Neural crest cell (in vitro differentiated cells): ENCODE results near the gene ALDH7A1. TPM values are rescaled to one million over a fixed set of nuclear protein-coding genes. Genes with fewer than 3 reads are reported as not detected.

Source experiments
- DNase-seq: peaks from one replicate; pipeline ENCODE4 v3.0.0; 2021; ENCODE audit warnings: low read depth, mixed read lengths, low spot score
- H3K27ac Mint-ChIP-seq: one replicate; pipeline ENCODE4 v1.8.0; 2021; ENCODE audit warnings: mild to moderate bottlenecking, mixed read lengths; ENCODE audit not compliant: unreplicated experiment
- H3K27me3 Mint-ChIP-seq: 2 replicates; pipeline ENCODE4 v1.8.0; 2021; ENCODE audit warnings: low read depth, mild to moderate bottlenecking, mixed read lengths
- H3K36me3 Mint-ChIP-seq: 2 replicates; pipeline ENCODE4 v1.8.0; 2021; ENCODE audit warnings: low read depth, mild to moderate bottlenecking, mixed read lengths
- H3K4me1 Mint-ChIP-seq: 2 replicates; pipeline ENCODE4 v1.8.0; 2021; ENCODE audit warnings: mixed read lengths
- H3K4me3 Mint-ChIP-seq: one replicate; pipeline ENCODE4 v1.8.0; 2021; ENCODE audit warnings: mild to moderate bottlenecking, mixed read lengths
- H3K9me3 Mint-ChIP-seq: 2 replicates; pipeline ENCODE4 v1.8.0; 2021; ENCODE audit warnings: mixed read lengths
- long read RNA-seq: library from polyadenylated mRNA; unstranded; transcript quantifications from one replicate; pipeline ENCODE4 v2.0.0, GENCODE V29; 2020
- total RNA-seq: library from RNA; stranded (reverse); gene quantifications from 2 replicates; pipeline ENCODE4 v1.2.1, GENCODE V29; 2021
- TF ChIP-seq, protein P1 (sequence below): fragments of 200-600 bp; sonication (generic); conservative IDR thresholded peaks from 2 replicates; pipeline ENCODE4 v1.5.0; 2021; ENCODE audit warnings: antibody characterized with exemption, mild to moderate bottlenecking

ALDH7A1 gene
- 169 TPM in 2 replicates for total RNA-seq
- long read RNA-seq, full-length matches to known transcripts, result 584 of 634 reads
- long read RNA-seq, partial matches to known transcripts, result 18 of 634 reads
- long read RNA-seq, other reads (novel, unspliced or antisense), result 32 of 634 reads

DNA sequence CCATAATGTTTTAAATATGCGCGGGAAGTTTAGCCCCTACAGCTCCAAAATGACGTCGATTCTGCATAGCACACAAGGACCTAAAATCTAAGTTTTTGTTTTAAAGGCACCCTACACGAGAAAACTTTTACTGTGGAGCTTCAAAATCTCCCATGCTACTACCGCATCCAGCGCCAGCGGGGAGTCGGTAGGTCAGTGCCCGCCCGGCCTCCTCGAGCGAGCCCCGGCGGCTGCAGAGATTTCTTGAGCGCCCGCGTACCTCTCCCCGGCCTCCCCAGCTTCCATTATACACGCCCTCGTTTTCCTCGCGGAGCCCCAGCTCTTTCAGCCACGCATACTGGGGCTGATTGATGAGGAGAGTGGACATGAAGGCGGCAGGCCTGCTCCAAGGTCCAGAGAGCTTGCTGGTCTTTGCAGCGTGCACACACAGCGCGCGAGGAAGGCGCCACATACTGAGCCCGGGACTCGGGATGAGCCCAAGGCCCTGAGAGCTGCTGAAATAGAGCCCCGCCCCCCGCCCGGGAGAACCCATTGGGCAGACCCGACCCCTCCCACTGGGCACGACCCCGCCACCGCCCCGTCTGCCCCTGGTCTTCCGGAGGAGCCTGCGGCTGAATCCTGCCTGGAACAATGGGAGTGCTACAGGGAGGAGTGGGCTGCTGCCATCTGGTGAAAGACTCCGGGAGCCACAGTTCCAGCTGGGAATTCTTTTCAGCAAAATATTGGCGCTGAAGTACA lies at the start of gene ALDH7A1:
Gene ALDH7A1, minus strand, starts transcription at position 472 of the 738 bp plus-strand sequence. Its CDS starts 21 bp downstream, at position 451.
- TF ChIP-seq, protein P1, sequence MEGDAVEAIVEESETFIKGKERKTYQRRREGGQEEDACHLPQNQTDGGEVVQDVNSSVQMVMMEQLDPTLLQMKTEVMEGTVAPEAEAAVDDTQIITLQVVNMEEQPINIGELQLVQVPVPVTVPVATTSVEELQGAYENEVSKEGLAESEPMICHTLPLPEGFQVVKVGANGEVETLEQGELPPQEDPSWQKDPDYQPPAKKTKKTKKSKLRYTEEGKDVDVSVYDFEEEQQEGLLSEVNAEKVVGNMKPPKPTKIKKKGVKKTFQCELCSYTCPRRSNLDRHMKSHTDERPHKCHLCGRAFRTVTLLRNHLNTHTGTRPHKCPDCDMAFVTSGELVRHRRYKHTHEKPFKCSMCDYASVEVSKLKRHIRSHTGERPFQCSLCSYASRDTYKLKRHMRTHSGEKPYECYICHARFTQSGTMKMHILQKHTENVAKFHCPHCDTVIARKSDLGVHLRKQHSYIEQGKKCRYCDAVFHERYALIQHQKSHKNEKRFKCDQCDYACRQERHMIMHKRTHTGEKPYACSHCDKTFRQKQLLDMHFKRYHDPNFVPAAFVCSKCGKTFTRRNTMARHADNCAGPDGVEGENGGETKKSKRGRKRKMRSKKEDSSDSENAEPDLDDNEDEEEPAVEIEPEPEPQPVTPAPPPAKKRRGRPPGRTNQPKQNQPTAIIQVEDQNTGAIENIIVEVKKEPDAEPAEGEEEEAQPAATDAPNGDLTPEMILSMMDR, result peak; percentile 54
- Mint-ChIP-seq H3K4me1 (peaks cover 31% of the 10 kb centered on the region), H3K9me3 (peaks cover 2% of the 10 kb centered on the region), H3K36me3 (peaks cover 9% of the 10 kb centered on the region), H3K27ac (peak within 1 kb of the TSS; percentile 95), H3K27me3 (no peaks in the 10 kb centered on the region), H3K4me3 (peak within 1 kb of the TSS; percentile 90)
- DNase-seq, result peak; percentile 91

DNA sequence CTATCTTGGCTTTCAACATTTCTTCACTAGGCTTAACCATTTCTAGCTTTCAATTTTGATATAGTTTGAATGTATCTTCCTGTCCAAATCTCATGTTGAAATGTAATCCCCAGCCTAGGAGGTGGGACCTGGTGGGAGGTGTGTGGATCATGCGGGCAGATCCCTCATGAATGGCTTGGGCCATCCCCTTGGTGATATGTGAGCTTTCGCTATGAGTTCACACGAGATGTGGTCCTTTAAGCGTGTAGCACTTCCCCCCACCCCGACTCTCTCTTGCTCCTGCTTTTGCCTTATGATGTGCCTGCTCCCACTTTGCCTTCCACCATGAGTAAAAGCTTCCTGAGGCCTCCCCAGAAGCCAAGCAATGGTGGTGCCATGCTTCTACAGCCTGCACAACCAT lies 46.4 kb upstream of the ALDH7A1 start:
- Mint-ChIP-seq H3K4me1 (no peaks in the 10 kb centered on the region), H3K9me3 (peaks cover 5% of the 10 kb centered on the region)

DNA sequence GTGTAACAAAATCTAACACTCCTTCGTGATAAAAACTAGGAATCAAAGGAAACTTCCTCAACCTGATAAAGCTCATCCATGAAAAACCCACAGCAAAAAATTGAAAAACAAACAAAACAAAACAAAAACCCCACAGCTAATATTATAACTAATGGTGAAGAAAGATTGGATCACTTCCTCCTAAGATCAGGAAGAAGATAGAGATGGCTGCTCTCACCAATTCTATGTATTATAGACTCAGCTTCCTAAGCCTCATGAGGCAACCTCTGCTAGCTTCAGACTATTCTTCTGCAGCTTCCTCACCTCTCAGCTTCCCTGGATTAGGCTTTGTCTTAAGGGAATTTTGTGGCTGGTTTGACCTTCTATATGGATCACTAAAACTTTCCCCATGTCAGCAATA lies 45.8 kb upstream of the ALDH7A1 start:
- Mint-ChIP-seq H3K4me1 (no peaks in the 10 kb centered on the region), H3K27me3 (no peaks in the 10 kb centered on the region), H3K36me3 (peaks cover 5% of the 10 kb centered on the region), H3K27ac (peak overlapping the region; percentile 15), H3K9me3 (peaks cover 5% of the 10 kb centered on the region), H3K4me3 (no peak overlapping the region)
- DNase-seq, result no peak
- TF ChIP-seq, protein P1, result no peak

More for the DNA sequence above, 46.4 kb upstream of the ALDH7A1 start:
- no peak overlapping the region for H3K27ac Mint-ChIP-seq
- no peak overlapping the region for H3K4me3 Mint-ChIP-seq
- H3K36me3 Mint-ChIP-seq, result peaks cover 5% of the 10 kb centered on the region
- H3K27me3 Mint-ChIP-seq, result no peaks in the 10 kb centered on the region
- DNase-seq, result no peak
- TF ChIP-seq, protein P1, result no peak

DNA sequence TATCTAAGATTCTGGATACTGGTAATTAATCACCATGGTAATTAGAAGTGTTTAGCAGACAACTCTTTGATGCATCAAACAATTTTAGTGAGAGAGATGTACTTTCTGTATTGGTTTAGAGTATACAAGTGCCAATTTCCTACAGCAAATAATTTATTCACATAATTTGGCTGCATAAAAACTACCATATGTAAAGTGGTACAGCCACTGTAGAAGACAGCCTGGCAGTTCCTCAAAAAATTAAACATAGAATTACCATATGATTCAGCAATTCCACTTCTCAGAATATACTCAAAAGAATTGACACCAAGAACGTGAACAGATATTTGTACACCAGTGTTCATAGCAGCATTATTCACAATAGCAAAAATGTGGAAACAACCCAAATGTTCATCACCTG lies 41.9 kb upstream of the ALDH7A1 start:
- TF ChIP-seq, protein P1, result no peak
- H3K9me3 Mint-ChIP-seq, result no peaks in the 10 kb centered on the region
- H3K4me3 Mint-ChIP-seq, result no peak overlapping the region
- H3K27ac Mint-ChIP-seq, result no peak overlapping the region
- no peaks in the 10 kb centered on the region for H3K36me3 Mint-ChIP-seq
- H3K4me1 Mint-ChIP-seq, result no peaks in the 10 kb centered on the region
- DNase-seq, result no peak
- H3K27me3 Mint-ChIP-seq, result no peaks in the 10 kb centered on the region

DNA sequence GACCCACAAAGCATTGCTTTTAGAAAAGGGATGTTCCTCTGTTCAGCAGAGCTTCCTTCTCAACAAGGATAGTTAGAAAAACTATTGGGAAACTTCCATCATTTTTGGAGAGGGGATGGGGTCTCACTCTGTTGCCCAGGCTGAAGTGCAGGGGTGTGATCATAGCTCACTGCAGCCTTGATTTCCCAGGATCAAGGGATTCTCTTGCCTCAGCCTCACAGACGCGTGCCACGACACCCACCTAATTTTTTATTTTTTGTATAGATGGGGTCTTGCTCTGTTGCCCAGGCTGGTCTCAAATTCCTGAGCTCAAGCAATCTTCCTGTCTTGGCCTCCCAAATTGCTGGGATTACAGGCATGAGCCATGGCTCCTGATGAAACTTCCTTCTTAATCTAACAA lies 40.6 kb upstream of the ALDH7A1 start:
- Mint-ChIP-seq H3K4me1 (no peaks in the 10 kb centered on the region), H3K9me3 (no peaks in the 10 kb centered on the region), H3K27me3 (no peaks in the 10 kb centered on the region), H3K36me3 (no peaks in the 10 kb centered on the region), H3K27ac (no peak overlapping the region), H3K4me3 (no peak overlapping the region)
- DNase-seq, result no peak
- TF ChIP-seq, protein P1, result no peak
